Peyer's patch (tissue), 4 donors: ENCODE results near the gene GNG7. TPM values are rescaled to one million over a fixed set of nuclear protein-coding genes. Genes with fewer than 3 reads are reported as not detected.
A peak's percentile ranks its signal among the peaks of the same experiment; 100 is the strongest.

Source experiments
- DNase-seq, 3 donors: peaks; one replicate each; pipeline ENCODE4 v3.0.0-alpha.2; 2017 to 2019
- H3K27ac ChIP-seq, 4 donors: fragments of 200-600 bp; sonication (generic); one replicate each; pipeline ENCODE4 v1.5.1; 2016 to 2019
- H3K27me3 ChIP-seq, 2 donors: fragments of 200-600 bp; sonication (generic); one replicate each; pipeline ENCODE4 v1.5.1; 2019
- H3K36me3 ChIP-seq, 3 donors: fragments of 200-600 bp; sonication (generic); one replicate each; pipeline ENCODE4 v1.5.1; 2016 to 2019
- H3K4me1 ChIP-seq, 4 donors: fragments of 200-600 bp; sonication (generic); one replicate each; pipeline ENCODE4 v1.5.1; 2016 to 2019
- H3K4me3 ChIP-seq, 4 donors: fragments of 200-600 bp; sonication (generic); 1 replicate in 3 of 4; 2 replicates in 1 of 4; pipeline ENCODE4 v1.5.1; 2016 to 2019; ENCODE audit warnings: mild to moderate bottlenecking in 1 of 4
- H3K9me3 ChIP-seq, 4 donors: fragments of 200-600 bp; sonication (generic); one replicate each; pipeline ENCODE4 v1.5.1; 2016 to 2019; ENCODE audit warnings: mild to moderate bottlenecking in 1 of 4
- CTCF ChIP-seq, 6 experiments: fragments of 450-650 bp in 4 of 6; fragments of 200-600 bp in 2 of 6; sonication (generic) in 1 of 6; IDR thresholded peaks; one replicate each; pipeline ENCODE4 v1.5.1; 2017 to 2019; ENCODE audit warnings: antibody characterized with exemption in 6 of 6, mild to moderate bottlenecking in 3 of 6, moderate library complexity in 1 of 6
- POLR2A ChIP-seq, 2 donors: fragments of 450-650 bp; IDR thresholded peaks; one replicate each; pipeline ENCODE4 v1.5.1; 2017; ENCODE audit warnings: antibody characterized with exemption in 2 of 2, mild to moderate bottlenecking in 2 of 2, moderate library complexity in 2 of 2
- small RNA-seq, 2 donors: library from RNA; depleted of rRNA; stranded (forward); fragments of <200 nt; gene quantifications; one replicate each; pipeline ENCODE3, GENCODE V24; 2016
- total RNA-seq, 4 donors: library from RNA; depleted of rRNA; stranded (reverse); fragments of >200 nt; gene quantifications; one replicate each; pipeline ENCODE4 v1.1.0, GENCODE V29; 2016

GNG7 gene
- total RNA-seq, 4 donors from 2014 or later = 1.2 to 14.9 (median 2.0) TPM

GRCh38 chr19:2461751-2462634 lies 240.5 kb downstream of the GNG7 start:
- Histone ChIP-seq H3K27me3 (no peaks in the 10 kb centered on the region), H3K9me3 (no peaks in the 10 kb centered on the region), H3K4me3 (peak overlapping the region; percentile 22 to 60 (median 56)), H3K27ac (peak overlapping the region in 1 of 4 donors; percentile 55), H3K36me3 (no peaks in the 10 kb centered on the region), H3K4me1 (peaks cover 0 to 19% (median 7%) of the 10 kb centered on the region in 4 donors)
- TF ChIP-seq POLR2A (IDR thresholded peaks at IDR 0.05) = no peak
- peak in 1 of 6 experiments; percentile 10 for TF ChIP-seq CTCF (IDR thresholded peaks at IDR 0.05)
- DNase-seq = peak; percentile 31 to 67 (median 57)

Small RNA genes within 50 kb of the gene (small RNA-seq; reads per million reads assigned to genes)
- 0 reads per million in 2 donors for gene MIR7850
- 0 reads per million in 2 donors for gene RN7SL121P
- 0 reads per million in 2 donors for gene RNU6-993P

Other genes starting within 250 kb of the GNG7 start
- 10 to 100 TPM; 21.0 to 52.8 (median 21.4) TPM for gene LMNB2, start 245.7 kb downstream of the GNG7 start, total RNA-seq
- gene GADD45B, start 226.6 kb downstream of the GNG7 start, total RNA-seq = 100 to 1,000 TPM in 1 of 4 donors, 10 to 100 TPM in 3; 35.5 to 278 (median 54.9) TPM
- 10 to 100 TPM in 1 of 4 donors, 1 to 10 TPM in 2, under 1 TPM in 1; 0.18 to 23.1 (median 1.4) TPM for gene DIRAS1, start 18.7 kb upstream of the GNG7 start, total RNA-seq
- 10 to 100 TPM; 22.1 to 29.7 (median 26.0) TPM for gene SLC39A3, start 37.3 kb upstream of the GNG7 start, total RNA-seq
- gene SGTA, start 80.6 kb upstream of the GNG7 start, total RNA-seq = 10 to 100 TPM; 26.4 to 62.5 (median 45.7) TPM
- 100 to 1,000 TPM in 1 of 4 donors, 10 to 100 TPM in 3; 24.3 to 142 (median 49.5) TPM for gene THOP1, start 82.8 kb upstream of the GNG7 start, total RNA-seq
- 10 to 100 TPM in 1 of 4 donors, 1 to 10 TPM in 3; 2.5 to 15.4 (median 6.7) TPM for gene ZNF554, start 117.2 kb upstream of the GNG7 start, total RNA-seq
- 1 to 10 TPM; 4.4 to 5.8 (median 4.4) TPM for gene ZNF555, start 138.8 kb upstream of the GNG7 start, total RNA-seq
- gene ZNF556, start 164.6 kb upstream of the GNG7 start, total RNA-seq = not detected
- 10 to 100 TPM in 3 of 4 donors, 1 to 10 TPM in 1; 2.5 to 24.1 (median 19.3) TPM for gene ZNF57, start 198.2 kb upstream of the GNG7 start, total RNA-seq
- gene ZNF77, start 242.3 kb upstream of the GNG7 start, total RNA-seq = 1 to 10 TPM; 3.7 to 7.5 (median 5.6) TPM